H1 (cell line): Measurements from ENCODE around the gene MTERF1. TPM values are rescaled to one million over a fixed set of nuclear protein-coding genes. Genes with fewer than 3 reads are reported as not detected.

Source experiments
- POU5F1 ChIP-seq: IDR thresholded peaks from 2 replicates; pipeline ENCODE4 v1.6.1; 2011; ENCODE audit warnings: low read depth, mild to moderate bottlenecking, low read length, moderate library complexity
- RFX5 ChIP-seq: IDR thresholded peaks from 2 replicates; pipeline ENCODE4 v1.6.1; 2011; ENCODE audit warnings: low read depth, low read length, improper control_type of control experiment, borderline replicate concordance
- SRF ChIP-seq: IDR thresholded peaks from 2 replicates; pipeline ENCODE4 v1.6.1; 2011; ENCODE audit warnings: mild to moderate bottlenecking, low read depth, low read length, moderate library complexity
- TCF12 ChIP-seq: IDR thresholded peaks from 2 replicates; pipeline ENCODE4 v1.6.1; 2011; ENCODE audit warnings: low read depth, mild to moderate bottlenecking, low read length
- polyA plus RNA-seq, 7 experiments: library from polyadenylated mRNA; depleted of rRNA in 3 of 7; stranded (reverse) in 5 of 7; unstranded in 2 of 7; fragments of >200 nt in 5 of 7; fragments of 200-250 nt in 2 of 7; gene quantifications; 1 replicate in 5 of 7; 2 replicates in 1 of 7; 4 replicates in 1 of 7; pipeline versions ENCODE4 v1.2.1 to v1.2.3, GENCODE V29; 2011 to 2013; ENCODE audit warnings: missing spikeins in 2 of 7, mixed read lengths in 2 of 7
- total RNA-seq: library from RNA; stranded (reverse); fragmentation: NEBNext Ultra II Directional; extraction: Animal tissue kit (Norgen Biotek cat#: 25700); gene quantifications from 2 replicates; pipeline ENCODE4 v1.2.1, GENCODE V29; 2021

Gene MTERF1
- total and polyA plus RNA-seq, 2 of the 8 experiments (the other 6 are each of a cell fraction or from before 2014, with no cell fraction given): 4.5 to 12.6 TPM

- TF ChIP-seq SRF (no peak), RFX5 (no peak), POU5F1 (no peak), TCF12 (no peak)
Observed at GRCh38 chr7:91864070-91864469, 16.4 kb downstream of the MTERF1 start (continued).
